GM12865 (cell line): ENCODE measurements around the gene SCAF11.
"Not testable (repeated sequence)": the region's sequence is repeated elsewhere in the genome, so short reads cannot be mapped to it uniquely, and the experiment has no call there.

Experiments
- DNase-seq: peaks from one replicate; pipeline ENCODE4 v3.0.0; 2010; ENCODE audit warnings: low read depth
- H3K4me3 ChIP-seq: 2 replicates; pipeline ENCODE4 v1.5.1; 2011; ENCODE audit warnings: mild to moderate bottlenecking, low read depth, low read length, control low read depth
- TF ChIP-seq, protein P1 (sequence below): IDR thresholded peaks from 2 replicates; pipeline ENCODE4 v1.5.1; 2011; ENCODE audit warnings: low read length, control low read depth, low read depth, inconsistent platforms; ENCODE audit not compliant: insufficient read depth; ENCODE audit errors: missing control alignments

SCAF11 gene

GRCh38 chr12:46005151-46005797 lies 14.9 kb upstream of the SCAF11 start:
- DNase-seq: no peak
- TF ChIP-seq, protein P1, sequence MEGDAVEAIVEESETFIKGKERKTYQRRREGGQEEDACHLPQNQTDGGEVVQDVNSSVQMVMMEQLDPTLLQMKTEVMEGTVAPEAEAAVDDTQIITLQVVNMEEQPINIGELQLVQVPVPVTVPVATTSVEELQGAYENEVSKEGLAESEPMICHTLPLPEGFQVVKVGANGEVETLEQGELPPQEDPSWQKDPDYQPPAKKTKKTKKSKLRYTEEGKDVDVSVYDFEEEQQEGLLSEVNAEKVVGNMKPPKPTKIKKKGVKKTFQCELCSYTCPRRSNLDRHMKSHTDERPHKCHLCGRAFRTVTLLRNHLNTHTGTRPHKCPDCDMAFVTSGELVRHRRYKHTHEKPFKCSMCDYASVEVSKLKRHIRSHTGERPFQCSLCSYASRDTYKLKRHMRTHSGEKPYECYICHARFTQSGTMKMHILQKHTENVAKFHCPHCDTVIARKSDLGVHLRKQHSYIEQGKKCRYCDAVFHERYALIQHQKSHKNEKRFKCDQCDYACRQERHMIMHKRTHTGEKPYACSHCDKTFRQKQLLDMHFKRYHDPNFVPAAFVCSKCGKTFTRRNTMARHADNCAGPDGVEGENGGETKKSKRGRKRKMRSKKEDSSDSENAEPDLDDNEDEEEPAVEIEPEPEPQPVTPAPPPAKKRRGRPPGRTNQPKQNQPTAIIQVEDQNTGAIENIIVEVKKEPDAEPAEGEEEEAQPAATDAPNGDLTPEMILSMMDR: no peak
- no peak overlapping the region for H3K4me3 ChIP-seq

GRCh38 chr12:46004715-46005114 lies 14.3 kb upstream of the SCAF11 start:
- no peak overlapping the region for H3K4me3 ChIP-seq
- TF ChIP-seq, protein P1: no peak
- no peak for DNase-seq

DNA sequence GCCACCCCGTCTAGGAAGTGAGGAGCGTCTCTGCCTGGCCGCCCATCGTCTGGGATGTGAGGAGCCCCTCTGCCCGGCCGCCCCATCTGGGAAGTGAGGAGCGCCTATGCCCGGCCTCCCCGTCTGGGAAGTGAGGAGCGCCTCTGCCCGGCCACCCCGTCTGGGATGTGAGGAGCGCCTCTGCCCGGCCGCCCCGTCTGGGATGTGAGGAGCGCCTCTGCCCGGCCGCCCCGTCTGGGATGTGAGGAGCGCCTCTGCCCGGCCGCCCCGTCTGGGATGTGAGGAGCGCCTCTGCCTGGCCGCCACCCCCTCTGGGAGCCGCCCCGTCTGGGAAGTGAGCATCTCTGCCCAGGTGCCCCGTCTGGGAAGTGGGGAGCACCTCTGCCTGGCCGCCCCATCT lies 9.7 kb upstream of the SCAF11 start:
- DNase-seq, H3K4me3 ChIP-seq: not testable (repeated sequence)

GRCh38 chr12:45994736-45995135 lies 4.4 kb upstream of the SCAF11 start:
- TF ChIP-seq, protein P1: no peak
- DNase-seq: no peak
- H3K4me3 ChIP-seq: no peak overlapping the region

GRCh38 chr12:45991284-45992249 lies 1.2 kb upstream of the SCAF11 start:
- peak; percentile 89 for DNase-seq
- peak overlapping the region; percentile 76 for H3K4me3 ChIP-seq
- TF ChIP-seq, protein P1: no peak

GRCh38 chr12:45989721-45990467 lies 480 bp downstream of the SCAF11 start:
- peak overlapping the region; percentile 74 for H3K4me3 ChIP-seq
- TF ChIP-seq, protein P1: no peak
- DNase-seq: peak; percentile 79

GRCh38 chr12:45989287-45989686 lies 1.1 kb downstream of the SCAF11 start:
- peak overlapping the region; percentile 74 for H3K4me3 ChIP-seq
- TF ChIP-seq, protein P1: no peak
- DNase-seq: no peak
